ENCODE results near the gene MAP3K20.

MAP3K20 gene

DNA sequence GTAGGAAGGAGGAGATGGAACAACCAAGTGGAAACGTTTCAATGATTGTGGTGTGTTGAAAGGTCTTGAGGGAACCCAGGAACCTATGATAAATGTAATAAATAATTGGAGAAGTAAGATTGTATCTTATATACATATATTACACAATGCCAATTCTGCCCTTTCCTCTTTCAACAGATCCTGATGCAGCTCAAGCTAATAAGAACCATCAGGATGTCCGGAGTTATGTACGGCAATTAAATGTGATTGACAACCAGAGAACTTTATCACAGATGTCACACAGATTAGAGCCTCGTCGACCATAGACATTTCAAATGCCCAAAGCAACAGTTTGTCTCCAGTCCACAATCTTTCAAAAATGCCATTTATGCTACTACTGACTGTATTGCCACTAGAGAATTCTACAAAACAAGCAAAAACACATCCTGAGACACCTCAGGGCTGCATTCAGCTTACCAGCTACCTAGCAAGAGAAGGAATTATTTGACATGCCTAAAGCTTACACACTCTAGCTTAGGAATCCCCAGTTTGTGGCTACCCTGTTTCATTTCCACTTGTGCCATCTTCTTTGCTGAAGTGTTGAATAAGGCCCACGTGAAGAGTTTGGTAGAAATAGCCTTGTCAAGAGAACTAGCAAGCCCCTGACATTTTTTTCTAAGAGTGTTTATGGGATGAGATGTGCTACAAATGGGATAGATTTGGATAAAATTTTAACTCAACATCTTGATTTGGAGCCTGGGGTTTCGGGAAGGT is 24.0 kb upstream of the MAP3K20 start:
- DNase-seq (ENCODE audit: low read depth): no peak

DNA sequence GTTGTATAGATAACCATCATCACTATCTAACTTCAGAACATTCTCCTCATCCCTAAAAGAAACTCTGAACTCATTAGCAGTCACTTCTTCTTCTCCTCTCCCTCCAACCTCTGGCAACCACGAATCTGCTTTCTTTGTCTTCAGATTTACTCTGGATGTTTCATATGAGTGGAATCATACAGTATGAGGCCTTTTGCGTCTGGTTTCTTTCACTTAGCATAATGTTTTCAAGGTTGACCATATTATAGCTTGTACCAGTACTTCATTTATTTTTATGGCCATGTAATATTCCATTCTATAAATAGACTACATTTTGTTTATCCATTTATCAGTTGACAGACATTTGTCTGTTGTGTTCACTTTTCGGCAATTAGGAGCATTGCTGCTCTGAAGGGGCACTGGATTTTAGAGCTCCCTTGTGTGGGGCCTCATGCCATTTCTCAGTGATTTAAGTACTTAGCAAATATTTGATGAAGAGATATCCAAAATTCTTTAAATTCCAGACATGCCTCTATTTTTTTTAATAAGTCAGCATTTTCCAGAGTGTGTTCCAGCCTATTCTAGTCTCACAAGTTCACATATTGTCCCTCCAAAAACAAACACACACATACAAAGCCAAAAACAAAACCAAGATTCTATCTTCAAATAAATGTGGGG is 22.5 kb upstream of the MAP3K20 start:
- peak; percentile 73 for DNase-seq (ENCODE audit: low read depth)

DNA sequence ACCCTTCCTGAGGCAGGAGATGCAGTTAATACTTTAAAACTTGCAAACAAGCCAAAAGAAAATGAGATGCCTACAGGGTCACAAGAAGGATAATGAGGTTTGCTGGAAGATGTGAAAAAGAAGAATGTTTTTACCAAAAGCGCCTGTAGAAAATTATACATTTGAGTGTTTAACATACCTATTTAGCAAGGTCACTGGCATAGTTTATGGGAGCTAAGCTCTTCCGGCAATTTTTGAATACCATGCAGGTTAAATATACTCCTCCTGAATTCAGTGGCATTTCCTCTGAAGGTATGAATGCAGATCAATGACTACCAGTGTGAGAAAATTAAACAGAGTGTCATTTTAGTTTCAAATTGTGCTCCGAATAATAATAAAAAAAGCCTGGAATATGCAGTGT is 21.2 kb upstream of the MAP3K20 start:
- DNase-seq (ENCODE audit: low read depth): peak; percentile 86

DNA sequence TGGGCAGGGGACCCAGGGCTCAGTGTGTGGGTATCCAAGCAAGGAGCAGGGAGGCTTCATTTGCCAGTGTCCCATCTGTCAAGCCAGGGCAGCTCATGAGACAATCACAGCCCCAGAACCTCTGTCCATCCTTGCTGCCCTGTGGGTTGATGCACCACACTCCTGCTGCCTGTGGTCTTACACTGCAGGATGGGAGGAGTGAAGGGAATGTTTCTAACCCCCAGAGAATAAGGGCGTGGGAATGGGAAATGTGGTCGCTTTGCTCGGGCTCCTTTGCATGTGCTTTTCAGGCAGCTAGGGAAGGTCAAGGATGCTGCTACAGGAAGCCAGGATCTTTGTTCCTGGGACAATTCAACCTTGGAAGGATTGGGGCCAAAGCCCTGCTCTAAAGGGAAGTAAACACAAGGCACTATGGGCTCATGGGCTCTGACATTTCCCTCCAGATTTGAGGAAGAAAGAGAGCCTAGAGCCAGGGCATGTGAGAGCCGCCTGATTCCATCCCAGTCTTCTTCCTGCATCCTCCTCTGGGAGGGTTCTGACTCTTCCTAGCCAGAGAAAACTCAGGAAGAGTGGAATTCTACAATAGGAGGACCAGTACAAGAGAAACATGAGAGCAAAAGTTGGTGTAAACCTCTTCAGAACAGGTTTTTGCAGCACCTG is 18.8 kb upstream of the MAP3K20 start:
- no peak for DNase-seq (ENCODE audit: low read depth)

DNA sequence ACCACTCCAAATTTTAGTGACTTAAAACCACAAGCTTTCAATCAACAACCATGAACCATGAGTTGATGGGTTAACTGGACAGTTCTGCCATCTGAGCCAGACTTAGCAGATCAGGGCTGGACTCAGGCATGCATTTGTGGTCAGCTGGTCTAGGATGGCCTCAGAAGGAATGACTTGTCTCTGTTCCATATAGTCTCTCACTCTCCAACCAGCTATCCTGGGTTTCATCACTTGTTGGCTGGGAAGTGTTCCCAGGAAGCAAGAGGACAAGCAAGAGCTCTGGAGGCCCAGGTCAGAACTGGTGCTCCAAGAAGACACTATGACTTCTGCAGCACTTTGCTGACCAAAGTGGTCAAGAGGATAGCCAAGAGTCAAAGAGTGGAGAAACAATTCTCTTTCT is 17.5 kb upstream of the MAP3K20 start:
- DNase-seq (ENCODE audit: low read depth): peak; percentile 78

DNA sequence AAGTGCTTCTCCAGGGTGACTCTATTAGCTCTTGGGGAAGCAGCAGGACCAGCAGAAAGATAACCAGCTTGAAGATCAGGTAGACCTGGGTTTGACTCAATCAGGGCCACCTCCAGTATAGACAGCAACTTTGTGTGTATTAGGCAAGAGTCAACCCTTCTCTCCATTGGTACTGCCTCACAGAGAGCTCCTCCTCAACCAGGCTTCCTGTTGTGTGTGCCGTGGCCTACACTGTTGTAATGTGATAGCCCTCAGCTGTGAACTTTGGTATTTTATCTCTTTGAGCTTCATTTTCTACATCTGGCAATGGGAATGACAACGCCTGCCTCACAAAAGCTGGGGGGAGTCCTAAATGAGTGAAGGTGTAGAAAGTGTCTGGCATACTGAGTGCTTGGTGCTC is 17.0 kb upstream of the MAP3K20 start:
- no peak for DNase-seq (ENCODE audit: low read depth)

DNA sequence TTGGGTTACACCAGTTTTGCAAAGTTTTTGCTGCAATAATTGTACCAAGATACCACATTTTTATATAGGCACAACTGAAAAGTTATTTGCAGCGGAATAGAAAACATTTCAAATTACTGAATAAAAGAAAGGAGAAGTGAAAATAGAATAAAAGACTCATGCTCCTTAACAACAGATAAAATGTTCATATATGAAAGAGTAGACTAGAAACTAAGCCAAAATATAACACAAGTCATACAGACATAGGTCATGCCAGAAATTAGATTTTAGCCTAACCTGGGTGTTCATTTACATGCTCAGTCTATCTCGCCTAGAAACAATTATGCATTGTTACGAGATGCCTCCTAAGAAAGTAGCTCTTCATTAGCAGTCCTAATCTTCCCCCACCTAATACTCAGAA is 16.4 kb upstream of the MAP3K20 start:
- no peak for DNase-seq (ENCODE audit: low read depth)

DNA sequence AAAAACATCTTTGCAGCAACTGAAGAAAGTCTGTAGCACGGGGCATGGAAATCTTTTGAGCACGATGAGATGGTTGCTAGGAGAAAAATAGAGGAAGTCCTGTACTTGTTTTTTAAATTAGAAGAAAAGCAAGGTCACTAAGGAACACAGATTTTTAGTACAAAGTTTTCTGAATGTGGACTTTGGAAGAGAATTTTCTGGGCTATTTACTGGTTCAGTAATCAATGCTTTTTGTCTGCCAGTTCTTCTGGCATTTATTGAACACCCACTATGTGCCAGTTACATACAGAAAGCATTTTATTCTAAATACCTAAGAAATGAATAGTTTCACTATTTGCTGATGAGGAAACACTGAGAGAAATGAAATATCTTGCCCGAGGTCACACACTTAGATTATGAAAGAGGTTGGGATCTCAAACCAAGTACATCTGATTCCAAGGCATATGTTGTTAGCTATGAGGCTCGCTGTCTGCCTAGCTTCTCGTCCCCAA is 15.6 kb upstream of the MAP3K20 start:
- DNase-seq (ENCODE audit: low read depth): peak; percentile 49

DNA sequence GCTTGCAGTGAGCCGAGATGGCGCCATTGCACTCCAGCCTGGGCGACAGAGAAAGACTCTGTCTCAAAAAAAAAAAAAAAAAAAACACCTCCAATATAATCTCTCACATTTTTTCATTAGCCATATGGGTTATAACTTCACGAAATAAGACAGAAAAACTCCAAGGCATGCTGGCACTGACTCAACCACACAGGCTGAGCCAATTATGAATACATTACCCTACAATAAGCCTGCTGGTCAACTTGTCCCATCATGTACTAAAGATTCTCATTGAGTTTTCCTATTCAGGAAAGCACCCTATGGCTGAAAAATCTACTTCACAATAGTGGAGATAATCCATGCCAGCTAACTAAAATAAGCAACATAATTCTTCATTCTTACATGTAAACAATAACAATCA is 12.8 kb upstream of the MAP3K20 start:
- DNase-seq (ENCODE audit: low read depth): no peak

DNA sequence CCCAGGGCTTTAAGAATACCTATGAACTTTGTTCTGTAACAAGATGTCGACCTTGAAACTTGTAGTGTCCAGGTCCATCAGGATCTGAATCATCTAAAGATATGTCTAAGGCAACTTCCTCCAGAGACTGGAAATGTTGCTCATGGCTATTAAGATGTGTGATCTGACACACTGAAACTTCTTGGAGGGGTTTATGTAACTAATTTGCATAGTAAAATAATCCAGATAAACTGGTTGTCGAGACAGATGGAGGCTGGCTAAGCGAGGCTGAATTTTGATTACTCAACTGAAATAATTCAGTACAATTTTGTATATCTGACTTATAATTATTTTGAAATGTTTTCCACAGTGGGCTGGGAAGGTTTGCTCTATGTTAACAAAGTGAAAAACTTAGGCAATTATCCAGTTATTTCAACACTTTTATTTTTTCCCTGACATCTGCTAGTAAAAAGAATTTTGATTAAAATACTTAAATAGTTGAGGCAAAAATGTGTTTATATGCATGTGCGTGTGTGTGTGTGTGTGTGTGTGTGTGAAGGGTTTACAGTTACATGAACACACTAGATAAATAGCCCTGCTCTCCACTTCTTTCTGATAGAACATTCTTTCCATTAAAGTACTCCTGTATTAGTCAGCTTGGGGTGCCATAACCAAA is 11.4 kb upstream of the MAP3K20 start:
- DNase-seq (ENCODE audit: low read depth): peak; percentile 42

DNA sequence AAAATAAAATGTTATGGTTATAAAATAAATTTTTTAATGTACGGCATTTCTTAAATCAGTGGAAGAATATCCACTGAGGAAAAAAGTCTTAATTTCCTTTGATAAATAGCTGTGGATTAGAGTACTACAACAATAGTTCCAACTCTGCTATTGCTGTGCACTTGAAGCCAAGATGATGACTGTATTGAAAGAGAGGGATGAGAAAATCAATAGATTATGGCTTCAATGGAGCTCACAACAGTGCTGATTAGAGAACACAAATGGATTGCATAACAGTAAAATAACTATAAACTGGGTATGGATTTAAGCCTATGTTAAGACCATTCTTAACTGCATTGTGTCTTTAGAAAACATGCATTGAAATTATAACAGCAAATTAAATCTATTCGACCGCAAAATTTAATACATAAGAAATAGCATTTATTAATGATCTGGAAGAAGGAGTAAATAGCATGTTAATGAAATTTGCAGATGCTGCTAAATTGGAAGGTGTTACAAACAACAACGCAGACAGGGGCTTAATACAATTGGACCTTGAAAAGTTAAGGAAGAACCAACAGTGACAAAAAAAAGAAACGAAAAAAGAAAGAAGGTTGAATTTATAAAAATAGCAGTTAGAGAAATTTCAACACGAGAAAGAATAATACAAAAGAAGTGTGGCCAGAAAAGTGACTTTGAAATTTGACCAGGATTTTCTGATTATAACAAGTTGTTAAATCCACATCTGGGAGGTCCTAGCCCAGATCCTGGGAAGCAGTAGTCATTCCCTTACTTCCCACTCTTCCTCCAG is 8.6 kb upstream of the MAP3K20 start:
- DNase-seq (ENCODE audit: low read depth): no peak

DNA sequence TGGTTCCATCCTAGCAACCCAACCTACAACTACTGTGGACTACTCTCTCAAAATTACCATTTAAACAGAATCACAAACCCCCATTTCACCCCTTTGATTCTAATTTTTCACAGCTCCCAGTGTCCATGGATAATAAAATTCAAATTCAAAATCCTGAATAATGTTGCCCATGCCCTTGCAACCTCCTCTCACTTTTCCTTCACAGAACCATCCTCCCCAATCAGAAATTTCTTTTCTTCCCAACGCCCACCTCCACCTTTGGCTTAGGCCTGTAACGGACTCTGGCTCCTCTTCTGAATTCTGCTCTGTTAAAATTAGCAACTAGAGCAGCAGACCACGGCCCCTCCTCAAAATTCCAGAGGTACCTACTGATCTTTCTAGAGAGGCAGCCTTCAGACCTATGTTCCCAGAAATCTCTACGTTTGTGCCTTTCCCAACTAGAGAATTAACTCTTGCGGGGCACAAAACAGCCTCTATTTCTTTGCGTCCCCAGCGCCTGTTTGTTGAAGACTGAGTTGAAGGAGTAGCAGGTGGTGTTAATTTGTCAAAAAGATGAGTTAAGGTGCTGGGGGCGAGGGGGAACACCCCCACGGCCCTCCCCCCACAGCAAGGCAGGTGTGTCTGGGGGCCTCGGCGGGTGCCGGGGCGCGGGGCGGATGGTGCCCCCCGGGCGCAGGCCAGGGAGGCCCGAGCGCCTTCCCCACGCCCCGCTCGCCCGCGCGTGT is 428 bp upstream of the MAP3K20 start:
- no peak for DNase-seq (ENCODE audit: low read depth)

DNA sequence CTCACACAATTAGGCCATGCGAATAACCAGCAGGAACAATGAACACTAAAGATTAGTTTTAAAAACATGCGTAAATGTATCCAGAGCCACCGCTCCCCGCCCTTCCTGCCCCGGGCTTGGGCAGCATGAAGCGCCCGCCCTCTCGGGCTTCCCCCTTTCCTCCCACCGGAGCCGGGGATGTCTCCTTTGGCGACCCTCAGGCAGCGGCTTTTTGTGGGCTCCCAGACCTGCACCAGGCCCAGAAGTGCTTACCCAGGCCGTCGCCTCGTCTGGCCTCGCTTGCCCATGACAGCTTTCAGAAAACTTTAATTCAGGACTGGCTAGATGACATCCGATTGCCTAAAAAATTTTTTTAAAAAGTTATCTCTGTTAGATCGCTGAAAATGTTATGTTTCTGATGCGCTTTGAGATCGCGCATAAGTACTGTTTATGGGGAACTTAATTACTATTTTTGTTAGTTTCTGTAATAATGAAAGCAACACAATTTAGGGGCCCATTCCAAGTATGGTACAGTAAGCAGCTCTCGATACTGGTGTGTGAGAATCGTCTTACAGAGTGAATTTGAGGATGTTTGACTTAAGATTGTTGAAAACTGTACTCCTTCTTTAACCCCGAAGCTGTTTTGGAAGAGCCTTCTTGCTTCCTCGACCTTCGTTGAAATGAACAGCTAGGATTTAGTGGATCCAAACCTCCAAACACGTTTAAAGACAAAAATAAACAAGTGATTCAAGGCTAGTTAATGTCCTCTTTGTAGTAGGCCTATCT is 1.1 kb downstream of the MAP3K20 start:
- DNase-seq (ENCODE audit: low read depth): peak; percentile 61

DNA sequence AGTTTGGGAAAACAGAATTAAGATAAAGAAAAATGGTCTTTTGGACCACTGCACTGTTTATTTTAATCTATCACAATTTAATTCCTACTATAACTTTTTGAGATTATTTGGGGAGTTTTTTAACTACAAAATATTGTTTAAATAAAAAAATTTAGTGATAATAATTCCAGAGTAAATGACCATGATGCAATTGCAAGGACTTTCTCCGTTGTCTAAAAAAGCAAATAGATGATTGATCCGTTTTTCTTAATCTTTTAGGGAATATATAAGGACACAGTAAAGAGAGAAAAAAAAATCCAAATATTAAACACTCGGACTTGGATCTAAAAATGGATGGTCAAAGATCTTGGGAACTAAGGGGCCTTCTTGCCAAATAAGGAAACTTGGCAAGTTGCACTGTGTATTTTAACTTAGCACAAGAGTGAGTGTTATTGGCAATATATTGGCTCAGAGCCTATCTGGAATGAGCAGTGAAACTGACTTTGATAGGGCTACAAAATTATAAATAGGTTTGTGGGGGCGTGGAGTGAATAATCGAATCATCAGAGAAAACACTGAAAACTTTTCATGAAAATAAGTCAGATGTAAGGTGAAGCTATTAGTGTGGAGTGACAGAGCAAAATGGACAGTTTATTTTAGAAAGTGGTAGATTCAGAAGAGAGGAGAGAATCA is 2.0 kb downstream of the MAP3K20 start:
- DNase-seq (ENCODE audit: low read depth): peak; percentile 65

DNA sequence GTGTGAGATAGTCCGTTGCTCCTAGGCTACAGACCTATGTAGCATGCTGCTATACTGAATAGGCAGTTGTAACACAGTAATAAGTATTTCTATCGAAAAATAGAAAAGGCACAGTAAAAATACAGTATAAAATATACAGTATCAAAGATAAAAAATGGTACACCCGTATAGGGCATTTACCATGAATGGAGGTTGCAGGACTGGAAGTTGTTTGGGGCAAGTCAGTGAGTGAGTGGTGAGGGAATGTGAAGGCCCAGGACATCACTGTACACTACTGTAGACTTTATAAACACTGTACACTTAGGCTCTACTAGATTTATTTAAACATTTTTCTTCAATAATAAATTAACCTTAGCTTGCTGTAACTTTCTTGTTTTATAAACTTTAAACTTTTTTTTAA is 3.5 kb downstream of the MAP3K20 start:
- DNase-seq (ENCODE audit: low read depth): peak; percentile 51

DNA sequence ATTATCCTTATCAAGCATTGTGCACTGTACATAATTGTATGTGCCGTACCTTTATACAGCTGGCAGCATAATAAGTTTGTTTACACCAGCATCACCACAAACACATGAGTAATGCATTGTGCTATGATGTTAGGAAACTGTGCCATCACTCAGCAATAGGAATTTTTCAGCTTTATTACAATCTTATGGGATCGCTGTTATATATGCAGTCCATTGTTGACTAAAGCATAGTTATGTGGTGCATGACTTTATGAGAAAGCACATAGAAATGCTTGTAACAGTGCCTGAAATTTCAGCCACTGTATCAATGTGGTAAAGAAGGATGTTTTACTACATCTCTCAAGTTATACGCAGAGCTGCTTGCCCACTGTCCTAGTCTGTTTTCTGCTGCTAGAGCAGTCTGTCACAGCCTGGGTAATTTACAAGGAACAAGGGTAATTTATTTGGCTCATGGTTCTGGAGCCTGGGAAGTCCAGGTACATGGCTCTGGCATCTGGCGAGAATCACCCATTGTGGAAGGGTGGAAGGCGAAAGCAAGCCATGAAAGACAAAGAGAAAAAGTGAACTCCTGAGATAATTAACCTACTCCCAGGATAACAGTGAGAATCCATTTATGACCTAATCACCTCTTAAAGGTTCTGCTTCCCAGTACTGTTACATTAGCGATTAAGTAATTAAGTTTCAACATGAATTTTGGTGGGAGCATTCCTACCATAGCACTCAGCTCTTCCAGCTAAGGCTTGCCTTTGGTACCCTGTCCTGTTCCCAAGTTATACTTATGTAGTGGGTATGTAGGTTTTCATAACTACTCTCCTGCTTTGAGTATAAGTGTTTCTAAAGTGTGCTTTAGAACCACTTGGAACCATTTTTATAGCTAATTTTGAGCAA is 4.6 kb downstream of the MAP3K20 start:
- DNase-seq (ENCODE audit: low read depth): peak; percentile 98

DNA sequence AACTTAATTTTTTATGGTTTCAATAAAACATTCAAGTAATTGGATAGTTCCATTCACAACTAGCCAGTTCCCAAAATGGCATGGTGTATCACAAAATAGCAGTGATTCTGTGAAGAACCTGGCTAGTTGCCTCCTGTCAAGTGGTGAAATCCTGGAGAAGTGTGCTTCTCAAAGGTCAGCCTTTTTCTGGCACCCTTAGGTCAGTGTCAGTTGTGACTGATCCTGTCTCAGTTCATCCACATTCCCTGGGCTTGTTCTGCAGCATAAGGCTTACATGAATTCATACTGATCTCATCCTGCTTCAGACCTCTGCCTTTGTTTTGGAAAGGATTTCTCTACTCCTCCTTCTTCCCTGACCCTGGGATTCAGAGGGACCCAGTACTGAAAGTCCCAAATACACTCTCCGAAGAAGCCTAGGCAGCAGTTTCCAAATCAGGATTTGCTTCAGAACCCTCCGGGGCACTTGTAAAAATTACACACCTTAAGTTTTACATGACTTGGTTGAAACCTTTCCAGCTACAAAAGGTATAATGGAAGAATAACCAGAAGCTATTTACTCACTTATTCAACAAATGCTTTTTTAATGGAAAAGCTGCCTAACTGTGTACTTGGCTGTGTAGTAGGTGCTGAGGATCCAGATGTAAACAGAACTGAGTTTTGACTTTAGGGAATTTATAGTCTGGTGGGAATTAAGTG is 11.0 kb downstream of the MAP3K20 start:
- peak; percentile 75 for DNase-seq (ENCODE audit: low read depth)

DNA sequence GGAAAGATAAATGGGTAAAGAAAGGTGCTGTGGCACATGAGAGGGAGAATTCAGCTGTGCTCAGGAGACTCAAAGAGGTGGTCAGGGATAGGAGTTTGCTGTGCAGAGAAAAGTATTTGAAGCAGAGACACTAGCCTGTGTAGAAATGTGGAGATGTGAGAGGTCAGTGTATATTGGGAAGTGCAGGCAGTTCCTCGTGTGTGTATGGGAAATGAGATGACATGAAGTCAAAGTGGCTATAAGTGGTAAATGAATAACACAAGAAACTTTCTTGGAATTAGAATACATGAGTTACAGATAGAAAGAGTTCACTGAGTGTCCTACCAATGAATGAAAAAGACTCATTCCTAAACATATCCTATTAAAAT is 11.6 kb downstream of the MAP3K20 start:
- peak; percentile 86 for DNase-seq (ENCODE audit: low read depth)

Measured in EH (cell line).